NCI-H446 (cell line): ENCODE results near the gene DOCK10.

Experiments
- DNase-seq, 2 experiments: peaks; one replicate each; lab custom pipeline; 2025; lab: John Stamatoyannopoulos, UW

DOCK10 gene

GRCh38 chr2:224776795-224777558, 265.3 kb downstream of the DOCK10 start:
- DNase-seq: no peak

- no peak for DNase-seq
Measured at GRCh38 chr2:224775647-224776046, 266.6 kb downstream of the DOCK10 start.

- no peak for DNase-seq
Measured at GRCh38 chr2:224774735-224775134, 267.5 kb downstream of the DOCK10 start.

GRCh38 chr2:224772494-224772893, 269.8 kb downstream of the DOCK10 start:
- DNase-seq: peak in 1 of 2 experiments; percentile 2

GRCh38 chr2:224769489-224769888, 272.8 kb downstream of the DOCK10 start:
- no peak for DNase-seq

GRCh38 chr2:224764565-224765236, 277.6 kb downstream of the DOCK10 start:
- DNase-seq: no peak

- DNase-seq: no peak
Measured at GRCh38 chr2:224757934-224758548, 284.2 kb downstream of the DOCK10 start.

GRCh38 chr2:224753743-224754540, 288.3 kb downstream of the DOCK10 start:
- no peak for DNase-seq

- DNase-seq: no peak
Measured at GRCh38 chr2:224751996-224752698, 290.1 kb downstream of the DOCK10 start.

GRCh38 chr2:224749136-224749535, 293.1 kb downstream of the DOCK10 start:
- no peak for DNase-seq

GRCh38 chr2:224747765-224748164, 294.5 kb downstream of the DOCK10 start:
- no peak for DNase-seq

- DNase-seq: no peak
Measured at GRCh38 chr2:224736227-224736626, 306.0 kb downstream of the DOCK10 start.

- DNase-seq: no peak
Measured at GRCh38 chr2:224734949-224735348, 307.3 kb downstream of the DOCK10 start.

- no peak for DNase-seq
Measured at GRCh38 chr2:224731665-224732064, 310.6 kb downstream of the DOCK10 start.

- DNase-seq: no peak
Measured at GRCh38 chr2:224729435-224729834, 312.8 kb downstream of the DOCK10 start.

GRCh38 chr2:224724331-224724730, 317.9 kb downstream of the DOCK10 start:
- DNase-seq: peak in 1 of 2 experiments; percentile 16

GRCh38 chr2:224723586-224724217, 318.6 kb downstream of the DOCK10 start:
- peak in 1 of 2 experiments; percentile 27 for DNase-seq

GRCh38 chr2:224722770-224723169, 319.5 kb downstream of the DOCK10 start:
- DNase-seq: peak in 1 of 2 experiments; percentile 49

- peak in 1 of 2 experiments; percentile 35 for DNase-seq
Measured at GRCh38 chr2:224722250-224722649, 320.0 kb downstream of the DOCK10 start.

- DNase-seq: no peak
Measured at GRCh38 chr2:224716921-224717320, 325.3 kb downstream of the DOCK10 start.

- DNase-seq: no peak
Measured at GRCh38 chr2:224716201-224716600, 326.1 kb downstream of the DOCK10 start, which contains the start of gene CCDC195. CCDC195 (minus strand) TSS chr2:224716365; CDS start chr2:224716365, 0 bp downstream.
